Loucy (cell line): Measurements from ENCODE around the gene CALU.

Experiments used
- EZH2phosphoT487 ChIP-seq: fragments of 200-600 bp; IDR thresholded peaks from 2 replicates; pipeline ENCODE4 v1.6.1; 2018; ENCODE audit warnings: antibody characterized with exemption, mild to moderate bottlenecking, moderate library complexity, borderline replicate concordance
- TF ChIP-seq, protein P1 (sequence below): fragments of 200-600 bp; sonication (generic); conservative IDR thresholded peaks from 2 replicates; pipeline ENCODE4 v1.5.1; 2014; ENCODE audit warnings: mild to moderate bottlenecking, antibody characterized with exemption, low read length

DNA sequence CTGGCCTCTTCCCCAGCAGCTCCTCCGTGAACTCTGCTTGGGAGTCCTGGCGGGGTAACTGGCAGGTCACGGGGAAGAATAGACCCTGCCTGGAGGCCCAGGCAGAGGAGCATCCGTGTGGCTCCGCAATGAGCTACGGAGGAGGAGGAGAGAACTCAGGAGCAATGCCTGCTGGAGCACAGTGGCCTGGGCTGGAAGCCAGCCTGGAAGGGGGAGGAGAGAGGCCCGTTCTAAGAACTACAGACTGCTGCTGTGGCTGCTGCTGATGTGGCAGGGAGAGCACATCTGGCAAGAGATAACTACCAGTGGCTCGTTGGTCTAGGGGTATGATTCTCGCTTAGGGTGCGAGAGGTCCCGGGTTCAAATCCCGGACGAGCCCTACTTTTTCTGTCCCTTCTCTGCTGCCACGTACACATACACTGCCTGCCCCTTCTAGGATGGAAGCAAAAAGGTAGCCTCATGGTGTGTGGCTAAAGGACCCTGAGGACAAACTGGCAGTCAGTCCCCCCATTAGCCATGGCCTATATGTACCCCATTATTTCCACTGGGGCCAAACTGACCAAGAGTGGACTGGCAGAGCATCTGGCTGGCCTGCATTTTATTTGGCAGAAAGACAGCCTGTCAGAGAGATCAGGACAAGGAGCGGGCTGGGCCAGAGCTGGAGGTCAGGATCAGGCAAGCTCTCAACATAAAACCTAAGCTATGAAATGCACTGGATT, 44.1 kb downstream of the CALU start:
- TF ChIP-seq, protein P1, sequence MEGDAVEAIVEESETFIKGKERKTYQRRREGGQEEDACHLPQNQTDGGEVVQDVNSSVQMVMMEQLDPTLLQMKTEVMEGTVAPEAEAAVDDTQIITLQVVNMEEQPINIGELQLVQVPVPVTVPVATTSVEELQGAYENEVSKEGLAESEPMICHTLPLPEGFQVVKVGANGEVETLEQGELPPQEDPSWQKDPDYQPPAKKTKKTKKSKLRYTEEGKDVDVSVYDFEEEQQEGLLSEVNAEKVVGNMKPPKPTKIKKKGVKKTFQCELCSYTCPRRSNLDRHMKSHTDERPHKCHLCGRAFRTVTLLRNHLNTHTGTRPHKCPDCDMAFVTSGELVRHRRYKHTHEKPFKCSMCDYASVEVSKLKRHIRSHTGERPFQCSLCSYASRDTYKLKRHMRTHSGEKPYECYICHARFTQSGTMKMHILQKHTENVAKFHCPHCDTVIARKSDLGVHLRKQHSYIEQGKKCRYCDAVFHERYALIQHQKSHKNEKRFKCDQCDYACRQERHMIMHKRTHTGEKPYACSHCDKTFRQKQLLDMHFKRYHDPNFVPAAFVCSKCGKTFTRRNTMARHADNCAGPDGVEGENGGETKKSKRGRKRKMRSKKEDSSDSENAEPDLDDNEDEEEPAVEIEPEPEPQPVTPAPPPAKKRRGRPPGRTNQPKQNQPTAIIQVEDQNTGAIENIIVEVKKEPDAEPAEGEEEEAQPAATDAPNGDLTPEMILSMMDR: no peak
- no peak for TF ChIP-seq EZH2phosphoT487
